ENCODE measurements around the gene TBX21. TPM values are rescaled to one million over a fixed set of nuclear protein-coding genes. Genes with fewer than 3 reads are reported as not detected.

TBX21 gene
- total and polyA plus RNA-seq, 12 donors = 0.07 to 2.0 (median 0.21) TPM; not detected in 4

Other genes starting within 250 kb of the TBX21 start
- gene NPEPPS, start 202.1 kb upstream of the TBX21 start, total RNA-seq = 100 to 1,000 TPM in 1 of 10 donors, 10 to 100 TPM in 9; 65.8 to 104 (median 86.9) TPM
- 10 to 100 TPM; 21.8 to 28.4 TPM for gene NPEPPS, start 202.1 kb upstream of the TBX21 start, polyA plus RNA-seq
- gene KPNB1, start 83.3 kb upstream of the TBX21 start, total RNA-seq = 100 to 1,000 TPM; 167 to 236 (median 190) TPM
- gene KPNB1, start 83.3 kb upstream of the TBX21 start, polyA plus RNA-seq = 10 to 100 TPM; 30.6 to 66.4 TPM
- gene TBKBP1, start 39.1 kb upstream of the TBX21 start, total RNA-seq = 10 to 100 TPM in 9 of 10 donors, 1 to 10 TPM in 1; 8.4 to 19.9 (median 12.6) TPM
- gene TBKBP1, start 39.1 kb upstream of the TBX21 start, polyA plus RNA-seq = 10 to 100 TPM in 1 of 2 donors, 1 to 10 TPM in 1; 9.9 to 27.9 TPM
- 1 to 10 TPM; 2.8 to 8.7 (median 5.1) TPM for gene OSBPL7, start 88.6 kb downstream of the TBX21 start, total RNA-seq
- gene OSBPL7, start 88.6 kb downstream of the TBX21 start, polyA plus RNA-seq = 1 to 10 TPM; 3.1 to 9.6 TPM
- 10 to 100 TPM; 44.8 to 72.3 (median 62.9) TPM for gene MRPL10, start 98.3 kb downstream of the TBX21 start, total RNA-seq
- 10 to 100 TPM; 44.2 to 63.6 TPM for gene MRPL10, start 98.3 kb downstream of the TBX21 start, polyA plus RNA-seq
- under 1 TPM in 7 of 10 donors, not detected in 3; 0.14 to 0.53 (median 0.34) TPM for gene LRRC46, start 98.4 kb downstream of the TBX21 start, total RNA-seq
- gene LRRC46, start 98.4 kb downstream of the TBX21 start, polyA plus RNA-seq = under 1 TPM; 0.19 to 0.95 TPM
- 10 to 100 TPM; 25.6 to 38.2 (median 34.5) TPM for gene SCRN2, start 108.0 kb downstream of the TBX21 start, total RNA-seq
- gene SCRN2, start 108.0 kb downstream of the TBX21 start, polyA plus RNA-seq = 10 to 100 TPM; 20.6 to 82.5 TPM
- gene SP6, start 117.9 kb downstream of the TBX21 start, total RNA-seq = under 1 TPM; 0.05 to 0.51 (median 0.20) TPM
- gene SP6, start 117.9 kb downstream of the TBX21 start, polyA plus RNA-seq = 1 to 10 TPM in 1 of 2 donors, under 1 TPM in 1; 0.22 to 1.9 TPM
- 10 to 100 TPM; 13.0 to 18.3 (median 15.9) TPM for gene SP2, start 163.0 kb downstream of the TBX21 start, total RNA-seq
- gene SP2, start 163.0 kb downstream of the TBX21 start, polyA plus RNA-seq = 1 to 10 TPM; 4.3 to 8.0 TPM
- 10 to 100 TPM; 22.8 to 37.0 (median 31.5) TPM for gene PNPO, start 208.3 kb downstream of the TBX21 start, total RNA-seq
- gene PNPO, start 208.3 kb downstream of the TBX21 start, polyA plus RNA-seq = 10 to 100 TPM in 1 of 2 donors, 1 to 10 TPM in 1; 9.5 to 10.9 TPM
- not detected for gene PRR15L, start 224.6 kb downstream of the TBX21 start, total RNA-seq
- not detected for gene PRR15L, start 224.6 kb downstream of the TBX21 start, polyA plus RNA-seq
- 10 to 100 TPM; 44.0 to 71.2 (median 62.3) TPM for gene CDK5RAP3, start 237.9 kb downstream of the TBX21 start, total RNA-seq
- 100 to 1,000 TPM in 1 of 2 donors, 10 to 100 TPM in 1; 69.9 to 143 TPM for gene CDK5RAP3, start 237.9 kb downstream of the TBX21 start, polyA plus RNA-seq

All from heart right ventricle (tissue), 12 donors.